Brain microvascular endothelial cell (primary cell): ENCODE data around the gene MDFI.

Source experiments
- DNase-seq: peaks from one replicate; pipeline ENCODE4 v3.0.0-alpha.2; 2020
- H3K27ac ChIP-seq: fragments of 250-450 bp; sonication (Bioruptor Pico); 2 replicates; pipeline ENCODE4 v1.5.1; 2020; ENCODE audit warnings: mild to moderate bottlenecking, moderate library complexity
- H3K27me3 ChIP-seq: fragments of 250-450 bp; sonication (Bioruptor Pico); replicated peaks from 2 replicates; pipeline ENCODE4 v1.5.1; 2020; ENCODE audit warnings: mild to moderate bottlenecking
- H3K36me3 ChIP-seq: fragments of 250-450 bp; sonication (Bioruptor Pico); replicated peaks from 2 replicates; pipeline ENCODE4 v1.5.1; 2020; ENCODE audit warnings: mild to moderate bottlenecking
- H3K4me3 ChIP-seq: 2 replicates; pipeline ENCODE4 v1.5.1; 2011; ENCODE audit warnings: low read depth, mild to moderate bottlenecking, control low read depth, low read length, moderate library complexity
- CTCF ChIP-seq: IDR thresholded peaks from 2 replicates; pipeline ENCODE4 v1.5.1; 2011; ENCODE audit warnings: low read depth, mild to moderate bottlenecking, moderate library complexity, low read length, control low read depth, inconsistent platforms; ENCODE audit errors: missing control alignments
- in situ Hi-C: cut with HindIII; loops from 2 replicates; pipeline ENCODE4 v1.10.0; 2017; ENCODE audit warnings: low sequenced_read_pairs, low pct_ligation_motif_present

The MDFI gene

GRCh38 chr6:41596807-41597206, 41.5 kb upstream of the MDFI start:
- Histone ChIP-seq H3K27ac (no peak overlapping the region), H3K27me3 (no peaks in the 10 kb centered on the region), H3K4me3 (no peak overlapping the region), H3K36me3 (peaks cover 7% of the 10 kb centered on the region)
- in situ Hi-C loops: no loop called here
- TF ChIP-seq CTCF: no peak
- DNase-seq: no peak

- no peak overlapping the region for H3K27ac ChIP-seq
- TF ChIP-seq CTCF: no peak
- H3K27me3 ChIP-seq: no peaks in the 10 kb centered on the region
- in situ Hi-C loops: no loop called here
- DNase-seq: no peak
- no peak overlapping the region for H3K4me3 ChIP-seq
- peaks cover 7% of the 10 kb centered on the region for H3K36me3 ChIP-seq
These were observed 40.8 kb upstream of the MDFI start for GRCh38 chr6:41597246-41598000.

GRCh38 chr6:41598670-41599014, 39.6 kb upstream of the MDFI start:
- Histone ChIP-seq H3K36me3 (peaks cover 2% of the 10 kb centered on the region), H3K4me3 (no peak overlapping the region), H3K27me3 (no peaks in the 10 kb centered on the region), H3K27ac (no peak overlapping the region)
- no peak for DNase-seq
- no peak for TF ChIP-seq CTCF
- in situ Hi-C loops: no loop called here

- no peak for DNase-seq
- no peak for TF ChIP-seq CTCF
These were observed 39.0 kb upstream of the MDFI start for GRCh38 chr6:41599015-41599851.

GRCh38 chr6:41599852-41600445, 38.3 kb upstream of the MDFI start:
- Histone ChIP-seq H3K27ac (no peak overlapping the region), H3K27me3 (no peaks in the 10 kb centered on the region), H3K36me3 (peaks cover 2% of the 10 kb centered on the region), H3K4me3 (no peak overlapping the region)
- no peak for DNase-seq
- in situ Hi-C loops: no loop called here
- no peak for TF ChIP-seq CTCF

More at GRCh38 chr6:41599015-41599851, 39.0 kb upstream of the MDFI start:
- Histone ChIP-seq H3K4me3 (no peak overlapping the region), H3K36me3 (peaks cover 2% of the 10 kb centered on the region), H3K27me3 (no peaks in the 10 kb centered on the region), H3K27ac (no peak overlapping the region)
- in situ Hi-C loops: no loop called here
